HG03103 (cell line): ENCODE results near the gene OR2D3.
"Not testable (repeated sequence)": the region's sequence is repeated elsewhere in the genome, so short reads cannot be mapped to it uniquely, and the experiment has no call there.

Experiments used
- ATAC-seq: cut with Tn5 transposase; IDR thresholded peaks from one replicate; pipeline ENCODE4 v1.9.1; 2021; ENCODE audit warnings: low read depth; ENCODE audit not compliant: unreplicated experiment

OR2D3 gene

GRCh38 chr11:6926208-6927029 lies 5.6 kb downstream of the OR2D3 start, which contains the start of gene ZNF215:
ZNF215 (plus strand) TSS chr11:6926426; CDS start chr11:6932273, 5,847 bp downstream.
- ATAC-seq, result peak; percentile 58

- peak; percentile 72 for ATAC-seq
These were observed 6.3 kb downstream of the OR2D3 start for GRCh38 chr11:6927030-6927617.

- no peak for ATAC-seq
These were observed 8.1 kb downstream of the OR2D3 start for GRCh38 chr11:6928916-6929315.

- ATAC-seq, result no peak
These were observed 10.4 kb downstream of the OR2D3 start for GRCh38 chr11:6931146-6931713.

GRCh38 chr11:6932145-6932544 lies 11.3 kb downstream of the OR2D3 start:
- ATAC-seq, result no peak

GRCh38 chr11:6941970-6942369 lies 21.2 kb downstream of the OR2D3 start:
- ATAC-seq, result no peak

- ATAC-seq, result no peak
These were observed 22.3 kb downstream of the OR2D3 start for GRCh38 chr11:6943131-6943530.

- ATAC-seq, result not testable (repeated sequence)
These were observed 33.4 kb downstream of the OR2D3 start for GRCh38 chr11:6954248-6954647.

- ATAC-seq, result no peak
These were observed 41.3 kb downstream of the OR2D3 start for GRCh38 chr11:6962141-6962540.

- ATAC-seq, result no peak
These were observed 41.9 kb downstream of the OR2D3 start for GRCh38 chr11:6962673-6963072.

- no peak for ATAC-seq
These were observed 48.0 kb downstream of the OR2D3 start for GRCh38 chr11:6968816-6969215.

- ATAC-seq, result not testable (repeated sequence)
These were observed 49.1 kb downstream of the OR2D3 start for GRCh38 chr11:6969854-6970253.
